C4-2B (cell line): Measurements from ENCODE around the gene GRK4.

Source experiments
- ZFX ChIP-seq: fragments of 450-650 bp; IDR thresholded peaks from 2 replicates; pipeline ENCODE4 v1.6.1; 2017
- TF ChIP-seq, protein P1 (sequence below): fragments of 450-650 bp; conservative IDR thresholded peaks from 2 replicates; pipeline ENCODE4 v1.5.1; 2017; ENCODE audit warnings: mild to moderate bottlenecking

DNA sequence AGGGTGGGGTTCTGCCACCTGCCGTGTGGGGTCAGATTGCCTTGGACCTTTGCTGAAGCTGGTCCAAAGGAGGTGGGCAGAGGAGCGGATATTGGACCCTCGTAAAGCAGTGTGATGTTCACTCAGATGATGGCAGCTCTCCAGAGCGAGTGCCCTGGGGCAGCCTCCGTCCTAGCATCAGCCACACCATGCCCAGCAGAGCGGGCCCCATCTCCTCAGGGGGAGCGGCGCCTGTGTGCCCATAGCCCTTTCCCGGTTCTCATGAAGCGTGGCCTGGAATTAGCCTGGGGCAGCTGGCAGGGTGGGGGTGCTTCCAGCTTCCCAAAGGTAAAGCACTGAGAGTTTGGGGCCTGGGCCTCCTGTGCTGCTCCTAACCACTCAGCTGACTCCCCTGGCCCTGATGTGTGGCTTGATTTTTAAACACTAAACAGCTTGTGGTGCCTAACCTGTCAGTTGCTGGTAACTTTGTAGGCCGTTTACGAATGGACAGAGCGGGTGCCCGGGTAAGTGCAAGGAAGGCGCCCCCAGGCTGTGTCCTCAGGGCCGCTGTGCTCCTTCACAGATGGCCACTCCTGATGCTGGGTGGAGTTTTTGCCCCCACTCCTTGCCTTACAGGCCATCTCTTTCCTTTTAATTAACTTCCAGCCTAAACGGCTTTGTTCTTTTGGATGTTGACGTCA, 36.2 kb upstream of the GRK4 start:
- TF ChIP-seq, protein P1, sequence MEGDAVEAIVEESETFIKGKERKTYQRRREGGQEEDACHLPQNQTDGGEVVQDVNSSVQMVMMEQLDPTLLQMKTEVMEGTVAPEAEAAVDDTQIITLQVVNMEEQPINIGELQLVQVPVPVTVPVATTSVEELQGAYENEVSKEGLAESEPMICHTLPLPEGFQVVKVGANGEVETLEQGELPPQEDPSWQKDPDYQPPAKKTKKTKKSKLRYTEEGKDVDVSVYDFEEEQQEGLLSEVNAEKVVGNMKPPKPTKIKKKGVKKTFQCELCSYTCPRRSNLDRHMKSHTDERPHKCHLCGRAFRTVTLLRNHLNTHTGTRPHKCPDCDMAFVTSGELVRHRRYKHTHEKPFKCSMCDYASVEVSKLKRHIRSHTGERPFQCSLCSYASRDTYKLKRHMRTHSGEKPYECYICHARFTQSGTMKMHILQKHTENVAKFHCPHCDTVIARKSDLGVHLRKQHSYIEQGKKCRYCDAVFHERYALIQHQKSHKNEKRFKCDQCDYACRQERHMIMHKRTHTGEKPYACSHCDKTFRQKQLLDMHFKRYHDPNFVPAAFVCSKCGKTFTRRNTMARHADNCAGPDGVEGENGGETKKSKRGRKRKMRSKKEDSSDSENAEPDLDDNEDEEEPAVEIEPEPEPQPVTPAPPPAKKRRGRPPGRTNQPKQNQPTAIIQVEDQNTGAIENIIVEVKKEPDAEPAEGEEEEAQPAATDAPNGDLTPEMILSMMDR = no peak
- no peak for TF ChIP-seq ZFX
